ENCODE measurements around the gene PDC.

PDC gene

GRCh38 chr1:186438567-186438966, 22.3 kb downstream of the PDC start:
- Histone ChIP-seq H3K4me3 (ENCODE audit: low read length, poor library complexity, severe bottlenecking) (no peak overlapping the region), H3K27me3 (ENCODE audit: insufficient read depth, low read length, poor library complexity, severe bottlenecking) (no peaks in the 10 kb centered on the region), H2AFZ (ENCODE audit: low read length) (no peak overlapping the region), H4K20me1 (ENCODE audit: insufficient read depth, low read length, poor library complexity, severe bottlenecking) (no peaks in the 10 kb centered on the region), H3K9ac (ENCODE audit: low read depth, low read length, poor library complexity, severe bottlenecking) (no peak overlapping the region), H3K36me3 (ENCODE audit: insufficient read depth, low read length) (no peaks in the 10 kb centered on the region), H3K79me2 (ENCODE audit: insufficient read depth, low read length) (no peaks in the 10 kb centered on the region), H3K9me2 (replicated peaks; ENCODE audit: low read depth, low read length) (no peaks in the 10 kb centered on the region), H3K9me3 (ENCODE audit: insufficient read depth, low read depth, low read length) (no peaks in the 10 kb centered on the region), H3K4me2 (ENCODE audit: low read depth, low read length, poor library complexity, severe bottlenecking) (no peak overlapping the region), H3K4me1 (ENCODE audit: insufficient read depth, low read length, poor library complexity, severe bottlenecking) (no peaks in the 10 kb centered on the region), H3F3A (ENCODE audit: low read depth) (no peaks in the 10 kb centered on the region)
- TF ChIP-seq EZH2phosphoT487 (IDR thresholded peaks at IDR 0.05; ENCODE audit: borderline replicate concordance): no peak
- no peak for TF ChIP-seq CTCF (conservative IDR thresholded peaks at IDR 0.05; ENCODE audit: low read length)

GRCh38 chr1:186435336-186435735, 25.6 kb downstream of the PDC start:
- no peaks in the 10 kb centered on the region for H3K9me2 ChIP-seq (replicated peaks; ENCODE audit: low read depth, low read length)
- no peaks in the 10 kb centered on the region for H3K4me1 ChIP-seq (ENCODE audit: insufficient read depth, low read length, poor library complexity, severe bottlenecking)
- no peak for TF ChIP-seq CTCF (conservative IDR thresholded peaks at IDR 0.05; ENCODE audit: low read length)
- TF ChIP-seq EZH2phosphoT487 (IDR thresholded peaks at IDR 0.05; ENCODE audit: borderline replicate concordance): no peak
- H3K36me3 ChIP-seq (ENCODE audit: insufficient read depth, low read length): no peaks in the 10 kb centered on the region
- H4K20me1 ChIP-seq (ENCODE audit: insufficient read depth, low read length, poor library complexity, severe bottlenecking): no peaks in the 10 kb centered on the region
- no peaks in the 10 kb centered on the region for H3F3A ChIP-seq (ENCODE audit: low read depth)
- H3K9me3 ChIP-seq (ENCODE audit: insufficient read depth, low read depth, low read length): no peaks in the 10 kb centered on the region
- H3K4me3 ChIP-seq (ENCODE audit: low read length, poor library complexity, severe bottlenecking): no peak overlapping the region
- no peak overlapping the region for H3K4me2 ChIP-seq (ENCODE audit: low read depth, low read length, poor library complexity, severe bottlenecking)
- H3K27me3 ChIP-seq (ENCODE audit: insufficient read depth, low read length, poor library complexity, severe bottlenecking): no peaks in the 10 kb centered on the region
- no peak overlapping the region for H3K9ac ChIP-seq (ENCODE audit: low read depth, low read length, poor library complexity, severe bottlenecking)
- H3K79me2 ChIP-seq (ENCODE audit: insufficient read depth, low read length): no peaks in the 10 kb centered on the region
- no peak overlapping the region for H2AFZ ChIP-seq (ENCODE audit: low read length)

GRCh38 chr1:186429017-186429416, 31.9 kb downstream of the PDC start:
- no peak for TF ChIP-seq EZH2phosphoT487 (IDR thresholded peaks at IDR 0.05; ENCODE audit: borderline replicate concordance)
- no peak for TF ChIP-seq CTCF (conservative IDR thresholded peaks at IDR 0.05; ENCODE audit: low read length)
- Histone ChIP-seq H3K9ac (ENCODE audit: low read depth, low read length, poor library complexity, severe bottlenecking) (no peak overlapping the region), H2AFZ (ENCODE audit: low read length) (no peak overlapping the region), H3K36me3 (ENCODE audit: insufficient read depth, low read length) (no peaks in the 10 kb centered on the region), H3K4me3 (ENCODE audit: low read length, poor library complexity, severe bottlenecking) (no peak overlapping the region), H3K4me2 (ENCODE audit: low read depth, low read length, poor library complexity, severe bottlenecking) (no peak overlapping the region), H3K27me3 (ENCODE audit: insufficient read depth, low read length, poor library complexity, severe bottlenecking) (no peaks in the 10 kb centered on the region), H3K9me3 (ENCODE audit: insufficient read depth, low read depth, low read length) (no peaks in the 10 kb centered on the region), H3K9me2 (replicated peaks; ENCODE audit: low read depth, low read length) (no peaks in the 10 kb centered on the region), H3K79me2 (ENCODE audit: insufficient read depth, low read length) (no peaks in the 10 kb centered on the region), H4K20me1 (ENCODE audit: insufficient read depth, low read length, poor library complexity, severe bottlenecking) (no peaks in the 10 kb centered on the region), H3K4me1 (ENCODE audit: insufficient read depth, low read length, poor library complexity, severe bottlenecking) (no peaks in the 10 kb centered on the region), H3F3A (ENCODE audit: low read depth) (no peaks in the 10 kb centered on the region)

Measured in Loucy (cell line).